RPMI8226 (cell line): Measurements from ENCODE around the gene AAGAB.
"Not testable (repeated sequence)": the region's sequence is repeated elsewhere in the genome, so short reads cannot be mapped to it uniquely, and the experiment has no call there.

Experiments used
- DNase-seq: peaks from one replicate; pipeline ENCODE4 v3.0.0-alpha.2; 2015

Gene AAGAB

DNA sequence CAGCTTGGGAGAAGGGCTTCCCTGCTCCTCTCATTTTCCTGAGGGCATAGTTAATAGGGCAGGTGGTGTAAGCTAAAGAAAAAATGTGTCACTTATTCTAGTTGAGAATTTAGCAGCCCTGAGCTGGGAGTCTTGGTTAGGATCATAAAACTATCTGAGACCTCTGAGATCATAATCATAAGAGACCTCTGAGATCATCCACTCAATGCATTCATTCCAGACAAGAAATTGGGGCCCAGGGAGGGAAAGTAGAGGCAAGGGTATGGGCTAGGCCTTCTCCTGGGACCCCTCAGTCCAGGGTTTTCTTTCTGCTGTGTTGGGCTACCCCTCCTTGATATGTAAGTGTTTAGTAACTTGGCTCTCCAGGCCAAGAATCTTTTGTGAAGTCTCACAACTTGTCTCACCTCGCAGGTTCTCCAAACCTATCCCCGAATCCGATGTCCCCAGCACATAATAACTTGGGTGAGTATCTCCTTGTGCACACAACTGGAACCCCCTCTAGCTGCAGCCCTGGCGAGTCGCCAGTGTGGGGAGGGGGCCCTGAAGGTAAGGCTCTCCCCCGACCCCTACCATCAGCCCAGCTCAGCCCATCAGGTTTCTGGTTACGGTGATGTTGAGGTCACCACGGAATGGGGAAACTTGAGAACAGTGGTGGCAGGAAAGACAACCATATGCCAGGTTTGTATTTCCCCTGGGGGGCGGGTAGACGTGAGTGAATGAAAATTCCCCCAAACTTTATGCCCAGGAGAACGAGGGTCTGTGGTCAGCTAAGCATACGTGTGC lies 84.1 kb downstream of the AAGAB start:
- no peak for DNase-seq

DNA sequence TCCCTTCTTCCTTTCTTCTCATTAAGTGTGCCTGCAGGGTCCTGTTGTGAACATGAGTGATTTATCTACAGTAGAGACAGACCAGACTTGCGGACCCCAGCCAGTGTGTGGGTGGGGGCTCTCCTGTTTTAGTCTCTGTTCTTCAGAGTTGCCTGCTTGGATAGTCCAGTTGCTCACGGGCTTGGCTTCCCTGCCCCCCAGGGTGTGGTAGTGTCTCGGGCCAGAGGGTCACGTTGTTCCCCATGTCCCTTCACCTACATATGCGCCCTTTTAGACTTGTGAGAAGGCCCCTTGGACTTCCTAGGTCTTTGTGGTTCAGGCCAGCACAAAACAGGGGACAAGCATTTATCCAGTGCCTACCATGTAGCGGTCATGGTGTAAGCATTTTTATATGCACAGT lies 85.8 kb downstream of the AAGAB start:
- DNase-seq = no peak

DNA sequence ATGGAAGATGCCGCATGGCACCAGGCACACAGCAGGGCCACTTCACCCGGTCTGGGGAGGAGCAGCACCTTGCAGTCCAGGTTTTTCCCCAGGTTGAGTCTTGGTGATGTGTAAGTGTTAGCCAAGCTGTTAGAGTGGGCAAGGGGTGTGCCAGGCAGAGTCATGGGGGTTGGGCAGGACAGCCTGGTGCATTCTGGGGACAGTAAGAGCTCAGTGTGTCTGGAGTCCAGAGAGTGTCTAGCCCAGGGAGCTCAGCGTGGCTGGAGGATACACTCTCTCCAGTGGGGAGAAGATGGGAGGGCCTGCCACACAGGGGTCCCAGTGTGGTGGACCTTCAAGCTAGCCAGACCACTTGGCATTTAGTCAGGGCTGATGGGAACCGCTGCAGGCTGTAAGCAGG lies 87.4 kb downstream of the AAGAB start:
- DNase-seq = no peak

DNA sequence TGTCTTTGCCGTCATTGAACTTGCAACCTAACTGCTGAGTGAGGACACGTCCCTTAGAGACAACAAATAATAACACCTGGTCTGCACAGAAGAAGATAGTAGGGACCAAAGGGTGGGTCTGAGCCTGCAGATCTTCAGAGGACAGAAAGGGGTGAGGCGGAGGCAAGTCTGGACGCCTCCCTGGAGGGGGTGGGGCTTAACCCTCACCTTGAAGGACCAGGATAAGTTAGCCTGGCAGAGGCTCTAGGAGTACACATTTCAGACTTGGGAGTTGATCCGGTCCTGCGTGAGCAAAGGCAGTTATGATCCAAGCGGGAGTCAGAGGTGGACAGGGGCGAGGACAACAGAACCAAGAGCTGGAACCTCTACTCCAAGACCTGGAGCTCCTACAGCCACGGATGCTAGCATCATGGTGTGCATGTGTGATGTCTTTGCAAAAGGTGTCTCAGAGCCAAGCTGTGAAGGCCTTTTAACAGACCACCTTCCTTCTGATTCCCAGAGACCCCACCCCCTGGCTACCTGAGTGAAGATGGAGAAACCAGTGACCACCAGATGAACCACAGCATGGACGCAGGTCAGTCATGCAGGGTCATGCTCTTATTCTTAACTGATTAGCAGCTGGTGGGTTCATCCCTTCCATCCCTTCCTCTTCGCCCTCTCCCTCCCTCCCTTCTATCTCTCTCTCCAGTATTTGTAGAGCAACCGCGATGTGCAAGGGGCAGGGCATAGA lies 88.0 kb downstream of the AAGAB start:
- DNase-seq = no peak

DNA sequence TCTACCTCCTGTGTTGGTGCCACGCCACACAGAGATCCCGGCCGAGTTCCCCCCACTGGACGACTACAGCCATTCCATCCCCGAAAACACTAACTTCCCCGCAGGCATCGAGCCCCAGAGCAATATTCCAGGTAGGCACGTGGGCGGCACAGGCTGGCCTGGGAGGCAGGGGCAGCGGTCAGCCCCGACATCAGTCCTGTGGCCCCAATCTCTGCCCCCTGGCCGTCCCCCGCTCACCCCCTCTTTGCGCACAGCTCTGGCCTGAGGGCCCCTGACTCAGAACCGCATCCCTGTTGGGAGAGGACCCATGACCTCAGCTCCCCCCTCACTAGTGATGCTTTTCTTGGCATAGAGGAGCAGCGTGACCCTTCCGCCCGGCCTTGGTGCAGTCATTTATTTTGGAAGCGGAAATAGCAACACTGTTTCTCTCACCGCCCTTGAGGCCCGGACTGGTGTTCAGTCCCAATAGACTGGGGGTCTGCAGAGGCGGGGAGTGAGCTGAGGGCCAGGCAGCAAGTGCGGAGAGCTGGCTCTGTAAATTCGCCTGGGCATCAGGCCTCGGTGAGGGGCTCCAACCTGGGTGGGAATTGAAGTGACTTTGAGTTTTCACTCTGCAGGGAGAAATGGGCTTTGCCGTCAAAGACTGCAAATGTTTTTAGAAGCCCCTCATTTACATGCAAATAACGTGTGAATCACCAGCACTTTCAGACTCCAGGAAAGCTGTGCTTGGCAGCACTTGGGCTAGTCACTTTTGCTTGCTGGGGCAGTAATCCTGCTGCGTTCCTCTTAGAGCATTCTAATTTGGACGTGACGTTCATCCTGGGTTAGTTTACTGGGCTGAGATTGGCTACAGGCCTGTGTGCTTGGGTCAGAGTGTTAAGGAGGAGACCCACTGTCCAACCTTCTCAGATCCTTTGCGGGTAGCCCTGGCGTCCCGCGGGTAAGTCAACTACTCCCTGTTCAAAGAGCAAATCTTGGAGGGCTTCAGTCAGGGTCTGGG lies 88.9 kb downstream of the AAGAB start:
- no peak for DNase-seq

DNA sequence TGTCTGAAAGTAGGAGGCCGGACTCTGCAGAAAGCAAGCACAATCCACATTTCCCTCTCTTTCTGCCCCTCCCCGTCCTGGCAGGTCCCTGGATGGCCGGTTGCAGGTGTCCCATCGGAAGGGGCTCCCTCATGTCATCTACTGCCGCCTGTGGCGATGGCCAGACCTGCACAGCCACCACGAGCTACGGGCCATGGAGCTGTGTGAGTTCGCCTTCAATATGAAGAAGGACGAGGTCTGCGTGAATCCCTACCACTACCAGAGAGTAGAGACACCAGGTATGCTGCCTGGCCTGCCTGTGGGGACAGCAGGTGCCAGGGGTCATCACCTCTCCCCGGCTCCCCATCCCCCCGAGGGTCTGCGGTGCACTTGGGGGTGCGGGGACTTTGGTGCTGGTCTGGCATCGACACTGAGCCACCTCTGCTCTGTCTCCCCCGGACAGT lies 89.6 kb downstream of the AAGAB start:
- DNase-seq = no peak

DNA sequence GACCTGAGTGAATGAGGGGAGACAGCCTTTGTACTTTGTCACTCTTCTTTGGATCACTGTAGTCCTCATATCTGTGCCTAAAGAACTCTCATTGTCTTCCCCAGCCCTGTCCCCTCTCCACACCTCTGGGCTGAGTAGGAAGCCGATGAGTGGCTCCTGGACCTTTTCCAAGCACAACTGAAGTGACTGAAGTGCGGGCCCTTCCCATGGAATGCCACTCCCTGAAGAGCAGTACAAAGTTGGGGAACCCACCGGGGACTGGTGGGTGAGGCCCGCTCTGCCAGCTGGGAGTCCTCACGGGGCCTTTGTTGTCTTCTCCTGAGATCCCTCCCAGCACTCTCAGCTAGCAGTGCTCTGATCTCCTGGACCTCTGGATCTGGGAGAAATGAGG lies 90.1 kb downstream of the AAGAB start:
- DNase-seq = no peak

DNA sequence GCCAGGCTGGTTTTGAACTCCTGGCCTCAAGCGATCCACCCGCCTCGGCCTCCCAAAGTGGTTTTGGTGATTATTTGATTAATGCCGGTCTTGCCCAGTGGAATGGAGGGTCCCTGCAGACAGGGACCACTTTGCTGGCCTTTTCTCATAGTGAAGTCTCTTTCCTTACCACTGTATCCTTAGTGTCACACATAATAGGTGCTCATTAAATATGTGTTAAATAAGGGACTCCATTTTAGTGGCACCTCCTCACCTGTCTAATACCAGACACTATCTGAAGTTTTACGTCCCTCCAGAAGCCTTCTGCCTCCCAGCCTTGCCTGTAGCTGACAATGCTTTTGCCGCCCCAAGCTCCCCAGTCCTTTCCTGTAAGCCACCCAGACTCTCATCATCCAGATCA lies 91.3 kb downstream of the AAGAB start:
- no peak for DNase-seq

DNA sequence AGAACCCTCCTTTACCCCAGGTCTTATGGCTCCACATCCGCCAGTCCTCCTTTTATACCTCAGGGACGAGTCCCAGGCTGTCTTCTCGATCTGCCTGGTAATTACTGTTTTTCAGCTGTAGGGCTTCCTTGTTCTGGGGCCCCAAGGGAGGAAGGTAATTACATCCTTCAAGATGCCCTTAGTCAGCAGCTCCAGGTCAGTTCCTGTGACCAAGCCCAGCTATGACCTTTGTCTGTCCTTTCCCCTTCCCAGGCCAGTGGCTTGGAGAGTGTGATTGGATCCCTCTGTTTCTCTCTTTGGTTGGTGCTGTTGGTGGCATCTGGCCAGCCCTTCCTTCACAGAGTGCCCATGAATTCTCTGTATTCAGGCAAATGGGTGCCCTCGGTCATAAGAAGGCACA lies 92.6 kb downstream of the AAGAB start:
- DNase-seq = no peak

DNA sequence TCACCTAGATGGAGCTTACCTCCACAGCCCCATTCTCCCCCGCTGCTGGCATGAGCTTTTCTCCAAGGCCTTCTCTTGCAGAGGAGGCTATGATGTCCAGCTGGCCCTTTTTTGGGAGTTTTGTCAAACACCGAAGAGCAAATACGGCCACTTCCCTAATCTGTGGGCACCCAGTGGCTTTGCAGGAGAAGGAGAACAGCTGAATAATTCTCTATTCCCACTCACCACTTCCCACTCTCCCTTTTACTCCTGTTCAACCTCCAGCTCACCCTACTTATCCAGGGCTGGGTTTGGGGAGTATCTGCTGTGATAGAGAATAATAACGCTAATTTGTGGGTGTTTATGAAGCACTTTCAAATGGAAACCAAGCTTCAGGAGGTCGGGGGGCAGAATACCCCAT lies 93.0 kb downstream of the AAGAB start:
- no peak for DNase-seq

DNA sequence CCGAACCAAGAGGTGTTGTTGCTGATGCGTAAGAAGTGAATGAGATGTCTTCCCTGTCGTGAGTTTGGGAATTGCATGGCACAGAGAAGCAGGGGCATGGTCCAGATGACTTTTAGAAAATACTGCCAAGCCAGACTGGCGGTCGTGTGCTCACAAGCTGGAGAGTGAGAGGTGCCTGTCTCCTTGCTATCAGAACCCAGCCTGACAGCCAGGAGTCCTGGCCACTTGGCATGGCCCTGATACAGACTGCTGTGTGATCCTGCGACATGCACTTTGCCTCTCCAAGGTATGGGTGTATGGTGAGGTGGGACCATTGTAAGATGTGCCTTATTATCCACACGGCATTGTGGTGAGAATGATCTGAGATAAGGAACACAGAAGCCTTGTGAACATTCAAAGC lies 96.1 kb downstream of the AAGAB start:
- DNase-seq = no peak

DNA sequence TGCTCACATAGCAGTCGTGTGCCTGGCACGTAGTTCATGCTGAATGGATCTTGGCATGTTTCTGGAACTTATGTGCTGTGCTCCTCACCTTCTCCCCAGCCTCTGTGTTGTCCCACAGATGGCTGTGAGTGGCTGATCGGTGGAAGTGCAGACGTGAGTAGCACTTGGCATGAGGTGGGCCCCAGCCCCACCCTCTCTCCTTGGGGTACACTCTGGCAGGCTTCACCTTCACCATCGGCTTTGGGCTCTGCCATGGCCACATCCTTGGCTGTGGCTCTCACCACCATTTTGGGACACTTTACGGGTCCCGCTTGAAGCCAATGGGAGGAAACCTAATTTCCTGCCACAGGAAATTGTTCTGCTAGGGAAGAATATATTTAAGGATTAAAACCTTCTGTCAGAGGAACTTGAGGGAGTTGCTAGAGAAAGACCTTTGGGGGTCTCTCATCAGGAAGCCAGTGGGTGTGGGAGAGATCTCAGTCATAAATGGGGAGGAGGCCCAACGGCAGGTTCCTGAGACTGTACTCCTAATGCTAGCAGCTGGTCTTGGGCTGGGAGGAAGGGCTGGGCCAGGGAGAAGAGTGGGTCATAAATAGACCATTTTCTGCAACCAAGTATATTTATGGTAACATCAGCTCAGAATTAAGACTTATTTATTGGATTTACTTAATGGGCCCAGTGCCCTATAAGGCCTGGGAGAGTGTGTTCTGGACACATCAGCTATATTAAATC lies 96.8 kb downstream of the AAGAB start:
- DNase-seq = no peak

DNA sequence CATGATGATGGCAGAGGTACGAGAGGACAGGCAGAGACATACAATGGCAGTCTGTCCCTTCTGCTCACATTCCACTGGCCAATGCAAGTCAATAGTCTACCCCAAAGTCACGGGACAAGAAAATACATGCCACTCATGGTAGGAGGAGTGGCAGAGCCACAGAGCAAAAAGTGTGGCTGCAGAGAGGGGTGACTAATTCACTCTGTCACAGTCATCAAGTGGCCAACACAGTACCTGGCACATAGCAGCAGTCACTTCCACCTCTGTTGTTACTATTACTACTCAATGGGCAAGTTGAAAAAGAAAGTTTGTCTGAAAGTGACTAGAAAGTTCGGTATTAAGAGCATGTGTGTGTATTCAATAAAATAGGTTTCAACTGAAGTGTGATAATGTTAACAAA lies 97.6 kb downstream of the AAGAB start:
- DNase-seq = no peak

DNA sequence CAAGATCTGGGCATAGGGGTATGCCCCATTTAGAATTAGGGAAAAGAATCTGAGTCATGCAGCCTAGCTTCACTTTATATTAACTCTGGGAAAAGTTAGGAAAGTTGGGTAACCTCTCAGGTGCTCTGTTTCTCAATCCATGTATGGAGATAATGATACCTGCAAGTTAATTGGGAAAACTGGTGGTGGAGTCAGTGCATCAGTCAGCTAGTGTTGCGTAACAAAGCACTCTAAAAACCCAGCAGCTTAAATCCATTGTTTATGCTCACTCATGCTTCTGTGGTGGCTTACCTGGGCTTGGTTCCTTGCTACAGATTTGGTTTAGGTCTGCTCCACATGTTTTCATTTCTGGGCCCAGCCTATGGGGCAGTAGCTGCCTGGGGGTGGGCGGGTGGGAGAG lies 98.0 kb downstream of the AAGAB start:
- DNase-seq = no peak

DNA sequence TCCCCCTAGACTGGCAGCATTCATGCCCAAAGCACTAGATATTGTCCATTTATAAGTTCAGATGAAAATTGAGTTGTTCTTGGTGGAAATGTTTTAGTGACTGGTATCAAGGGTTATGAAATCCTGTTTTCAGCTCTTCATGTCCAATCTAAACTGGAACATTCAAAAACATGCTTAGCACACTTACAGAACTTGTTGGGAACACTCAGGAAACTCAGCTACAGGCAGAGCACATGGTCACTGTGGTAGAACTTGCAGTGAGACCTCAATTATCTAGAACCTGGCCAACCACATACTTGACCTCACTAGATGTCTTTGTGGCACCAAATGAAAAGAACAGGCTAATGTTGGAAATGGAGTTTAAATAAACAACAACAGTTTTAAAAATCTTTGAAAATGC lies 100.2 kb downstream of the AAGAB start:
- DNase-seq = no peak

DNA sequence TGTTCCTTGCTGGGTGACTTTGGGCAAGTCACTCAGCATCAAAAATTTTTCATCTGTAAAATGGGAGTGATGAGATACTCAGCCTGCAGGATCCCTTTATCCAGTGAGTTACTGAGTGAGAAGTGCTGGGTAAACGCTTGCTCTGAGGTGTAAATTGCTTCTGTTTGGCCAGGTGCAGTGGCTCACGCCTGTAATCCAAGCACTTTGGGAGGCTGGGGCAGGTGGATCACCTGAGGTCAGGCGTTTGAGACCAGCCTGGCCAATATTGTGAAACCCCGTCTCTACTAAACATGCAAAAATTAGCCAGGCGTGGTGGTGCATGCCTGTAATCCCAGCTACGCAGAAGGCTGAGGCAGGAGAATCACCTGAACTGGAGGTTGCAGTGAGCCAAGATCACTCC lies 101.4 kb downstream of the AAGAB start:
- DNase-seq = not testable (repeated sequence)

DNA sequence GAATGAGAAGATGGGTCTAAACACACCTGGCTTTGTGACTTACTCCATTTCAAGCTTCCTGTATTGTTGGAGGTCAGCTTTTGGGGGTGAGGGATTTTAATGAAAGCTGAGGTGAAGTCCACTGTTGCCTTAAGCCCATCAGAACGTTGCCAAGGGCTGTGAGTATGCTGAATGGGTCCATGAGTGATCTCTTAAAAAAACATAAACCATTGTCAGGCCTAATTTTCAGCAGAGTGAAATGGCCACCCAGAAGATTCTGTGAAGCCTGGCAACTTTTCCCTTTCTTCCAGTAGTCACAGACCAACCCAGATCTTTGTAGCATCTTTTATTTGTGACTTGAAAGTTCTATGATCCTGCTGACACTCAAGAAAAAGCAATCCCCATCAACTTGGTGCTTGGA lies 102.0 kb downstream of the AAGAB start:
- no peak for DNase-seq
